CD14-positive monocyte (primary cell): ENCODE data around the gene MAMDC2. TPM values are rescaled to one million over a fixed set of nuclear protein-coding genes. Genes with fewer than 3 reads are reported as not detected.

ENCODE experiments used
- DNase-seq, 3 donors: peaks; one replicate each; pipeline ENCODE4 v3.0.0-alpha.2; 2011 to 2022
- H2AFZ ChIP-seq: 2 replicates; pipeline ENCODE4 v1.6.0; 2012; ENCODE audit warnings: mild to moderate bottlenecking, low read depth, low read length, inconsistent platforms; ENCODE audit not compliant: insufficient read depth, poor library complexity, severe bottlenecking
- H3K27ac ChIP-seq, 2 donors: 1 replicate in 1 of 2; 2 replicates in 1 of 2; pipeline ENCODE4 v1.5.1; 2012 to 2013; ENCODE audit warnings: low read length in 2 of 2, control low read depth in 1 of 2, inconsistent platforms in 1 of 2, low read depth in 1 of 2, mild to moderate bottlenecking in 1 of 2
- H3K27me3 ChIP-seq, 2 donors: one replicate each; pipeline versions ENCODE4 v1.6.0 to v1.6.1; 2011 to 2013; ENCODE audit warnings: low read length in 2 of 2; ENCODE audit not compliant: control insufficient read depth in 2 of 2, insufficient read depth in 2 of 2
- H3K36me3 ChIP-seq, 2 donors: replicated peaks in 1 of 2; 1 replicate in 1 of 2; 2 replicates in 1 of 2; pipeline versions ENCODE4 v1.5.1 to v1.6.1; 2012 to 2013; ENCODE audit warnings: low read length in 2 of 2, control low read depth in 1 of 2, inconsistent platforms in 1 of 2, mild to moderate bottlenecking in 1 of 2; ENCODE audit not compliant: insufficient read depth in 2 of 2, control insufficient read depth in 1 of 2
- H3K4me1 ChIP-seq, 2 donors: 1 replicate in 1 of 2; 2 replicates in 1 of 2; pipeline versions ENCODE4 v1.5.1 to v1.6.1; 2012 to 2013; ENCODE audit warnings: low read length in 2 of 2, control low read depth in 1 of 2, inconsistent platforms in 1 of 2, mild to moderate bottlenecking in 1 of 2, moderate library complexity in 1 of 2; ENCODE audit not compliant: insufficient read depth in 2 of 2, control insufficient read depth in 1 of 2
- H3K4me2 ChIP-seq: replicated peaks from 2 replicates; pipeline ENCODE3; 2012; ENCODE audit warnings: low read length, moderate library complexity, mild to moderate bottlenecking; ENCODE audit not compliant: poor library complexity, severe bottlenecking; ENCODE audit errors: extremely low read depth
- H3K4me3 ChIP-seq, 3 experiments: fragments of 200-600 bp in 1 of 3; sonication (generic) in 1 of 3; replicated peaks in 1 of 3; 1 replicate in 2 of 3; 2 replicates in 1 of 3; pipeline ENCODE4 v1.5.1; 2011 to 2013; ENCODE audit warnings: low read length in 3 of 3, mild to moderate bottlenecking in 3 of 3, control low read depth in 2 of 3, low read depth in 2 of 3, inconsistent platforms in 1 of 3, moderate library complexity in 1 of 3
- H3K79me2 ChIP-seq: 2 replicates; pipeline ENCODE4 v1.6.0; 2012; ENCODE audit warnings: mild to moderate bottlenecking, control low read depth, inconsistent platforms, low read length, moderate library complexity; ENCODE audit not compliant: insufficient read depth
- H3K9ac ChIP-seq: 2 replicates; pipeline ENCODE4 v1.6.0; 2017; ENCODE audit warnings: low read length, mild to moderate bottlenecking; ENCODE audit not compliant: insufficient read depth, poor library complexity, severe bottlenecking
- H3K9me3 ChIP-seq, 2 donors: replicated peaks in 1 of 2; 1 replicate in 1 of 2; 2 replicates in 1 of 2; pipeline versions ENCODE4 v1.5.1 to v1.6.1; 2012 to 2013; ENCODE audit warnings: low read length in 2 of 2, control low read depth in 1 of 2; ENCODE audit not compliant: control insufficient read depth in 1 of 2, insufficient read depth in 1 of 2
- H4K20me1 ChIP-seq: 2 replicates; pipeline ENCODE4 v1.6.0; 2012; ENCODE audit warnings: mild to moderate bottlenecking, low read length, control low read depth, moderate library complexity; ENCODE audit not compliant: insufficient read depth
- H3K27ac Mint-ChIP-seq, 7 donors: one replicate each; pipeline ENCODE4 v1.8.0; 2020; ENCODE audit warnings: mild to moderate bottlenecking in 7 of 7, mixed read lengths in 7 of 7, moderate library complexity in 6 of 7, inconsistent platforms in 2 of 7
- H3K27me3 Mint-ChIP-seq, 3 donors: one replicate each; pipeline ENCODE4 v1.8.0; 2021 to 2022; ENCODE audit warnings: low read depth in 3 of 3, mild to moderate bottlenecking in 3 of 3, mixed read lengths in 3 of 3, moderate library complexity in 3 of 3, inconsistent platforms in 1 of 3
- H3K36me3 Mint-ChIP-seq, 2 donors: one replicate each; pipeline ENCODE4 v1.8.0; 2020; ENCODE audit warnings: mixed read lengths in 2 of 2, inconsistent platforms in 1 of 2, mild to moderate bottlenecking in 1 of 2
- H3K4me1 Mint-ChIP-seq: one replicate; pipeline ENCODE4 v1.8.0; 2020; ENCODE audit warnings: mild to moderate bottlenecking, mixed read lengths
- H3K4me3 Mint-ChIP-seq, 2 donors: one replicate each; pipeline ENCODE4 v1.8.0; 2020; ENCODE audit warnings: mild to moderate bottlenecking in 2 of 2, mixed read lengths in 2 of 2, moderate library complexity in 1 of 2
- H3K9me3 Mint-ChIP-seq, 7 donors: one replicate each; pipeline ENCODE4 v1.8.0; 2020 to 2022; ENCODE audit warnings: mixed read lengths in 7 of 7, mild to moderate bottlenecking in 6 of 7, moderate library complexity in 6 of 7, inconsistent platforms in 2 of 7
- CTCF ChIP-seq: fragments of 200-600 bp; IDR thresholded peaks from one replicate; pipeline ENCODE4 v1.8.0; 2022; ENCODE audit warnings: antibody characterized with exemption, mild to moderate bottlenecking
- WGBS: methylation state at CpG from one replicate; pipeline ENCODE4 v1.1.5; 2013; ENCODE audit warnings: missing lambda C conversion rate; ENCODE audit not compliant: insufficient coverage; 5-methylcytosine and 5-hydroxymethylcytosine counted together
- intact Hi-C, 2 donors: fragments of 100-400 bp; cut with micrococcal nuclease; formaldehyde crosslinking; loops; one replicate each; pipeline versions ENCODE4 v1.15.0 to v1.15.1; 2023
- polyA plus RNA-seq, 3 donors: library from polyadenylated mRNA; depleted of rRNA in 1 of 3; unstranded in 2 of 3; stranded (reverse) in 1 of 3; fragments of 300-500 nt in 2 of 3; fragments of >200 nt in 1 of 3; fragmentation: Illumina TruSeq in 2 of 3; gene quantifications; 1 replicate in 2 of 3; 2 replicates in 1 of 3; pipeline ENCODE4 v1.2.3, GENCODE V29; 2012 to 2021

The MAMDC2 gene
- polyA plus RNA-seq, 3 donors: 0.05 to 0.09 TPM; not detected in 1

DNA sequence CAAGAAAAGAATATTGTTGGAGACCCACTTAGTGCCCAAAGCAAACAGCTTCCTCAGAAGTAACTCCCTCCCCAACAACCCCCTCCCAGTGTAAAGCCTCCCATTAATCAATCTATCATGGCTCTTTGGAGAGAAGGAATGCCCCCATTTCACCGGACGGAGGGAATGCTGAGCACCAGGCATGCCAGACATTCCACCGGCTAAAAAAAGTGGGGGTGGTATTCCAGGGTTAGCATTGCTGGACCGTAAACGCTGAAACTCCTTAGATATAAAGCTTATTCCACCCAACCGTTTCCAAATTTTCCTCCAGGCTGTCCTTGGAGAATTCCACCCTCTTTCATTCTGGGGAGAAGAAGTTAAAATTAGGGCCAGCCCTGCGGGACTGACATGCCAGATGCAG lies 363 bp upstream of the MAMDC2 start:
- peak overlapping the region; percentile 80 for H3K4me2 ChIP-seq
- peaks cover 14 to 17% of the 10 kb centered on the region in 2 donors for H3K4me1 ChIP-seq
- no peaks in the 10 kb centered on the region for H4K20me1 ChIP-seq
- H2AFZ ChIP-seq: peak overlapping the region; percentile 79
- peak overlapping the region; percentile 56 for H3K9ac ChIP-seq
- DNase-seq: no peak
- no peak overlapping the region for H3K27ac ChIP-seq
- H3K27ac Mint-ChIP-seq: no peak overlapping the region
- H3K9me3 Mint-ChIP-seq: peaks cover under 1 to 4% (median 2%) of the 10 kb centered on the region in 7 donors
- WGBS: 0% methylated on average over 1 of the region's 7 CpGs
- peak overlapping the region; percentile 80 to 94 for H3K4me3 Mint-ChIP-seq
- H3K4me3 ChIP-seq: peak overlapping the region in 1 of 3 experiments; percentile 71
- intact Hi-C loops: no loop called here
- peaks cover 3 to 23% of the 10 kb centered on the region in 2 donors for H3K27me3 ChIP-seq
- H3K79me2 ChIP-seq: no peaks in the 10 kb centered on the region
- H3K9me3 ChIP-seq: no peaks in the 10 kb centered on the region
- peaks cover 23% of the 10 kb centered on the region for H3K4me1 Mint-ChIP-seq
- no peak for TF ChIP-seq CTCF
- peaks cover 0 to 4% of the 10 kb centered on the region in 2 donors for H3K36me3 Mint-ChIP-seq
- peaks cover 30 to 51% (median 36%) of the 10 kb centered on the region in 3 donors for H3K27me3 Mint-ChIP-seq
- no peaks in the 10 kb centered on the region for H3K36me3 ChIP-seq

DNA sequence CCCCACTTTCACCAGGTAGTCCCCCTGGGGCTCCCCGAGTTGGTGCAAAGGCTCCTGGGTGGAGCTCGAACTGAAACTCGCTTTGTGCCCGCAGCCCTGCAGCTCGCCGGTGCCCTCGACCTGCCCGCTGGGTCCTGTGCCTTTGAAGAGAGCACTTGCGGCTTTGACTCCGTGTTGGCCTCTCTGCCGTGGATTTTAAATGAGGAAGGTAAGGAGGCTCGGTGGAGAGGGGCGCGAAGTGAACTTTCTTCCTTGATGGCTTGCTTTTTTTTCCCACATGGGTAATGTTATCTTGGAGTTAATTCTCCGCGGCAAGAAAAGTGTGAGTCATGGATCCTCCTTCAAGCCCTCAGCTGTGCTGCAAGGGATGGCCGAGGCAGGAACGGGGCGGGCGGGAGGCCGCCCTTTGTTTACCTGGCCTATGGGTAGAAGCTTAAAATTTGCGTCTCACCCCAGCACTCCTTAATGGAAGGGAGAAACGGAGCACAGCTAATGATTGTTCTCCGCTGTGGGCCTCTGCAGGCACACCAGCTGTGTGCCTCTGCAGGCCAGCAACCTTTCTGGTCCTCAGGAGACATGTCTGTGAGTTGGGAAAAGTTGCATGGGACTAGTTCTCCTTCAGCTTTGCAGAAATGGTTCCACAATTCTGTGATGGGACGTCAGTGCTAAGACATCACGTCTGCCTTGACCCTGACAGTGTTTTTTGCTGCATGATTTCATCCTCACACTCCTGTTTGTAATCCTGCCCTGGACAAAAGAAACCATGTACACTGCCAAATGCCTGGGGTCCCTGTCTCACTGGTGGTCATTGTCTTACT lies 1.1 kb downstream of the MAMDC2 start:
- Mint-ChIP-seq H3K27ac (no peak overlapping the region), H3K36me3 (peaks cover 0 to 4% of the 10 kb centered on the region in 2 donors), H3K27me3 (peaks cover 30 to 51% (median 36%) of the 10 kb centered on the region in 3 donors), H3K9me3 (peaks cover 0 to 4% (median 0%) of the 10 kb centered on the region in 7 donors), H3K4me1 (peaks cover 29% of the 10 kb centered on the region), H3K4me3 (peak overlapping the region; percentile 80 to 94)
- Histone ChIP-seq H3K79me2 (no peaks in the 10 kb centered on the region), H2AFZ (peak overlapping the region; percentile 79), H3K4me3 (peak overlapping the region; percentile 1 to 71 (median 34)), H3K4me2 (peak overlapping the region; percentile 80), H3K36me3 (no peaks in the 10 kb centered on the region), H3K27me3 (peaks cover 3 to 23% of the 10 kb centered on the region in 2 donors), H3K4me1 (peaks cover 14 to 17% of the 10 kb centered on the region in 2 donors), H4K20me1 (no peaks in the 10 kb centered on the region), H3K27ac (no peak overlapping the region), H3K9me3 (no peaks in the 10 kb centered on the region), H3K9ac (peak overlapping the region; percentile 56)
- DNase-seq: peak in 2 of 3 donors; percentile 1 to 11
- no peak for TF ChIP-seq CTCF
- 24% methylated on average over 26 of the region's 26 CpGs for WGBS
- intact Hi-C loops: no loop called here
